Choroid plexus epithelial cell (primary cell): ENCODE measurements around the gene MAP2K7.

ENCODE experiments used
- DNase-seq: peaks from one replicate; pipeline ENCODE4 v3.0.0-alpha.2; 2010; ENCODE audit warnings: low read depth
- H3K4me3 ChIP-seq: 2 replicates; pipeline ENCODE4 v1.5.1; 2011; ENCODE audit warnings: low read depth, mild to moderate bottlenecking, control low read depth, low read length, moderate library complexity
- TF ChIP-seq, protein P1 (sequence below): conservative IDR thresholded peaks from 2 replicates; pipeline ENCODE4 v1.5.1; 2011; ENCODE audit warnings: low read depth, mild to moderate bottlenecking, control low read depth, inconsistent platforms, low read length, moderate library complexity

Gene MAP2K7

DNA sequence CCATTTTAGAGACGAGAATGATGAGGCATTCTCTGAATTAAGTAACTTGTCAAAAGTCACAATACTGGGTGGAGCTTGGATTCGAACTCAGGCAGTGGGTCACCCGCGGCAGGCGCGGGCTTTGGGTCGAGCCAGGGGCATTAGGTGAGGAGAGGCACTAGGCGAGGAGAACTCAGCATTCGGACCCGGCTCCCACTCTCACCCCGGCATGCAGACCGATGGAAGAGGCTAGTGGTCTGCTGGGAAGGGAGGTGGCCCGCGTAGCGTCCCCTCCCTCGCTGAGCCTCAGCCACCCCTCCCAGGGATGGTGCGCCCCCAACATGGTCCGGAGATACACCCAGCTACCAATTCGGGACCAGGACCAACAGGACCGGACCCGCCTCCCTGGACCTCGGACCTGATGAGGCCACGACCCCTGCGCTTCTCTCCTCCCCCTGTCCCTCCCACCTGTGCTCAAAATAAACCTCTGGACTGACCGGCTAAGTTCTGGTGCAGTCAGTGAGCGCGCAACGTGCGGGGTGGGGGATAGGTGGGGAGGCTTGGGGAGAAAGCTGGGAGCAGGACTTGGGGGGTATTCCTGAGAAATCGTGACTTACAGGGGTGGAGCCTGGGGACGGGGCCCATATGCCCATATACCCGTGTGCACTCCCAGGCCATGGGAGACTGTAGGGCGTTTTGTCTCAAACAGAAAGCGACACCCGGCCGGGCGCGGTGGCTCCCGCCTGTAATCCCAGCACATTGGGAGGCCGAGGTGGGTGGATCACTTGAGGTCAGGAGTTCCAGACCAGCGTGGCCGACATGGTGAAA, 15.1 kb downstream of the MAP2K7 start:
- TF ChIP-seq, protein P1, sequence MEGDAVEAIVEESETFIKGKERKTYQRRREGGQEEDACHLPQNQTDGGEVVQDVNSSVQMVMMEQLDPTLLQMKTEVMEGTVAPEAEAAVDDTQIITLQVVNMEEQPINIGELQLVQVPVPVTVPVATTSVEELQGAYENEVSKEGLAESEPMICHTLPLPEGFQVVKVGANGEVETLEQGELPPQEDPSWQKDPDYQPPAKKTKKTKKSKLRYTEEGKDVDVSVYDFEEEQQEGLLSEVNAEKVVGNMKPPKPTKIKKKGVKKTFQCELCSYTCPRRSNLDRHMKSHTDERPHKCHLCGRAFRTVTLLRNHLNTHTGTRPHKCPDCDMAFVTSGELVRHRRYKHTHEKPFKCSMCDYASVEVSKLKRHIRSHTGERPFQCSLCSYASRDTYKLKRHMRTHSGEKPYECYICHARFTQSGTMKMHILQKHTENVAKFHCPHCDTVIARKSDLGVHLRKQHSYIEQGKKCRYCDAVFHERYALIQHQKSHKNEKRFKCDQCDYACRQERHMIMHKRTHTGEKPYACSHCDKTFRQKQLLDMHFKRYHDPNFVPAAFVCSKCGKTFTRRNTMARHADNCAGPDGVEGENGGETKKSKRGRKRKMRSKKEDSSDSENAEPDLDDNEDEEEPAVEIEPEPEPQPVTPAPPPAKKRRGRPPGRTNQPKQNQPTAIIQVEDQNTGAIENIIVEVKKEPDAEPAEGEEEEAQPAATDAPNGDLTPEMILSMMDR = no peak
- DNase-seq = no peak
- no peak overlapping the region for H3K4me3 ChIP-seq

DNA sequence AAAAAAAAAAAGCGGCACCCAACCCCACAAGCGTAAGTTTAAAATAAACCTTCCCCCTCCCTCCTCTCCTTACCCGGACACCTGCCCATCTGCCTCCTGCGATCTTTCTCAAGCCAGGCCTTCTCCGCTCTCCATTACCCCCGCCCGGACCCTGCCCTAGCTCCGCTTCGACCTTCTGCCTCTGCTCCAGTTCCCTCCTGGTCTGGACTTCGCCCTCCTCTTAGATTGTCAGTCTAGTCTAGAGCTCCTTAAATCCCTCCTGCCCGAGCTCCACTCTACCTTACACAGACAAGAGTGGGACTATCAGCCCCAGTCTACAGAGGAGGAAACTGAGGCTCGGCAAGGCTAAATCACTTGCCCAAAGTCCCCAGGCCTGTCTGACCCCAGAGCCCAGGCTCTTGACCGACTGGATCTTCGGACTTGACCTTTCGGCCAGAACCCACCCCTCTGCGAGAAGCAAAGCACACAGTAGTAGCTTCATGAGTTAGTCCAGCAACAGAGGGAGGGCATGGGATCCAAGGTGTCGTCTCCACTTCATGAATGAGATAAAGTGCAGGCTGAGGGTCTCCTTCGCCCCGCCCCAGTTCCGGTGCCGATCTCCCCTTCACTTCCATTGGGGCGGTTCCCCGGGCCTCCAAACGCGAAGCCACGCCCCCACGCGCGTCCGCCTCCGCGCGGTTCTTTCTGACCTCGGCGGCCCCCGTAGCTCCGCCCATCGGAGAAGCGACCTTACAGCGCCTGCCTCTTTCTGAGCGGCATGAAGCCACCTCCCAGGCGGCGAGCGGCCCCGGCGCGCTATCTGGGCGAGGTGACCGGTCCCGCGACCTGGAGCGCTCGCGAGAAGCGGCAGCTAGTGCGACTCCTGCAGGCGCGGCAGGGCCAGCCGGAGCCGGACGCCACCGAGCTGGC, 16.2 kb downstream of the MAP2K7 start, which contains the start of gene SNAPC2:
Gene SNAPC2, plus strand, starts transcription at position 729 of the 909 bp plus-strand sequence. Its CDS starts 29 bp downstream, at position 758.
- TF ChIP-seq, protein P1 = no peak
- H3K4me3 ChIP-seq = peak within 1 kb of the TSS; percentile 80
- DNase-seq = peak; percentile 95

DNA sequence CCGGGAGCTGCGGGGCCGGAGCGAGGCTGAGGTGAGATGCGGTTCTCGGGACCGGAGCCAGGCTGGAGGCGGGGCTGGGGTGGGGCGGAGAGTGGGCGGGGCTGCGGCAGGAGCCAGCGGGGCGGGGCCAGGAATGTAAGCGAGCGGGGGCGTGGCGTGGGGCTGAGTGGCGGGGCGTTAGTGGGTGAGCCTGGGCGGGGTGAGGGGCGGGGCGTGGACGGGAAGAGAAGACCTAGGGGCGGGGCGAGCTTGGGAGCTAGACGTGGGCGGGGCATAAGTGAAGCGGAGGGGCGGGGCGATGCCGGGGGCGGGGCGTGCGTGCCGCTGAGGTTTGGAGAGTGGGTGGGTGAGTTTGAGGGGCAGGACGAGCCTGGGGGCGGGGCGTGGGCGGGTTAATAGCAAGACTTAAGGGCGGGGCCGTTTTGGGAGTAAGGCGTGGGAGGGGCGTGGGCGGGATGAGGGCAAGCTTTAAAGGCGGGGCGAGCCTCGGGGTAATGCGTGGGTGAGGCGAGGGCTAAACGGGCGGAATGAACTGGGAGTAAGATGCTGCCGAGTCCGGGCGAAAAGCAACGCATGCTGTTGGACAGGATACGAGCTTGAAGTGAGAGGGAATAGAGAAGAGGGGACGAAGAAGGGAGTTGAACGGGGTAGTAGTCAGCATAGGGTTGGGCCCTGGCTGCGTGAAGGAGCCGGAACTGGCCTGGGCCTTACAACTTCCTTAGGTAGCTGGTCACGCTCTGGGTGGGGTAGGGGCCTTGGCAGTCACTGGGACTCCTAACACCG, 17.0 kb downstream of the MAP2K7 start:
- peak overlapping the region; percentile 80 for H3K4me3 ChIP-seq
- TF ChIP-seq, protein P1 = no peak
- DNase-seq = peak; percentile 99

DNA sequence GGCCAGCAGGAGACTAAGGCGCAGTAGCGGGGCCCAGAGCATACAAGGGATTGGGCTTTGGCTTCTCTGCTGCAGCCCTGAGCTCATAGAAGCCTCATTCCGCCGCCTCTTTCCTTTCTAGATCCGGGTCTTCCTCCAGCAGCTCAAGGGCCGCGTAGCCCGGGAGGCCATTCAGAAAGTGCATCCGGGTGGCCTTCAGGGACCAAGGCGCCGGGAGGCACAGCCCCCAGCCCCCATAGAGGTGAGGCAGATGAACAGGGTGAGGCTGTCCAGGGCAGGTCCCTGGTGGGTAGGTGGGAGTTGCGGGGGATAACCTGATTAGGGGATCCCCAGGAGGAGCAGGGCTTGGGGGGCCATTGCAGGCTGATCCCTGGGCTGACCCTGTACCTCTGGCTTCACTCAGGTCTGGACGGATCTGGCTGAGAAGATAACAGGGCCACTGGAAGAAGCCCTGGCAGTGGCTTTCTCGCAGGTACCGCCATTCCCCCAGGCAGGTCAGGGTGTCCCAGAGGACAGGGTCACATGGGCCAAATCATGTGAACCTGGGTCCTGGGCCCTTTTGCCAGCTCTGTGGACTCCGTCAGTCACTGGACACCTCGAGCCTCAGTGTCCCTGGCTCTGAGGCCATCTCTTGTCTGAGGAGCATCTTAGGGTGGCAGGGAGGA, 17.8 kb downstream of the MAP2K7 start:
- peak overlapping the region; percentile 58 for H3K4me3 ChIP-seq
- TF ChIP-seq, protein P1 = no peak
- DNase-seq = no peak

DNA sequence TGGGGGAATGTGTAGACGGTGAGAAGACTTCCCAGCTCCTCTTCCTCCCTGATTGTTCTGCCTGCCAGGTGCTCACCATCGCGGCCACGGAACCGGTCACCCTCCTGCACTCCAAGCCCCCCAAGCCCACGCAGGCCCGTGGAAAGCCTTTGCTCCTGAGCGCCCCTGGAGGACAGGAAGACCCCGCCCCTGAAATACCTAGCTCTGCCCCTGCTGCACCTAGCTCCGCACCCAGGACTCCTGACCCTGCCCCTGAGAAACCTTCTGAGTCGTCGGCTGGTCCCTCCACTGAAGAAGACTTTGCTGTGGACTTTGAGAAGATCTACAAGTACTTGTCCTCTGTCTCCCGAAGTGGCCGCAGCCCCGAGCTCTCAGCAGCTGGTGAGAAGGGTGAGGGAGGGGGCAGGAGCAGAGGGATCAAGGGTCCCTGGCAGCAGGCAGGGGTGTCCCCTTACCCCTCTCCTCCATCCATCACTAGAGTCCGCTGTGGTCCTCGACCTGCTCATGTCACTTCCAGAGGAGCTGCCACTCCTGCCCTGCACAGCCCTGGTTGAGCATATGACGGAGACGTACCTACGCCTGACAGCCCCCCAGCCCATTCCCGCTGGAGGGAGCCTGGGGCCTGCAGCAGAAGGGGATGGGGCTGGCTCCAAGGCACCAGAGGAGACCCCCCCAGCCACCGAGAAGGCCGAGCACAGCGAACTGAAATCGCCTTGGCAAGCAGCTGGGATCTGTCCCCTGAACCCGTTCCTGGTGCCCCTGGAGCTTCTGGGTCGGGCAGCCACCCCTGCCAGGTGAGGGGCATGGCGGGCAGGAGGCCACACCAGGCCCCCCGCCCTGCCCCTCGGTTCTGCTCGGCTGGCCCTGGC, 18.5 kb downstream of the MAP2K7 start:
- H3K4me3 ChIP-seq = no peak overlapping the region
- TF ChIP-seq, protein P1 = no peak
- no peak for DNase-seq

DNA sequence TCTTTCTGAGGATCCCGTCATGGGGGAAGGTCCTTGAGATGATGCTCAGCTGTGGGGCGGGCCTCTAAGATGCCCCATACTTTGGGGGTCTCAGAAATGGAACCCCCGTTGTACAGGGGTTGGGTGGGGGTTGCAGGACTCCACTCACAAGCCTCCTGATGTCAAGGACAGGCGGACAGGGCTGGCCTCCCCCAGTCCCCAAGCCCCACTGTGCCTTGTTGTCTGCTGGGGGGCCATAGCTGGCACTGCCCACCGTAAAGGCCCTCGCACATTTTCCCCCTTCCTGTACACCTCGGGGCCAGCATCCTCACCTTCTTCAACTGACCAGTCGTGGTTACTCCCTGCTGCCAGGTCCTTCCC, 19.1 kb downstream of the MAP2K7 start:
- no peak for DNase-seq
- TF ChIP-seq, protein P1 = no peak
- H3K4me3 ChIP-seq = no peak overlapping the region
